OCI-LY1 (cell line): Measurements from ENCODE around the gene MED31.

ENCODE experiments used
- H2AFZ ChIP-seq: fragments of 200-600 bp; sonication (generic), shearing (Covaris generic); 2 replicates; pipeline ENCODE4 v1.6.0; 2014; ENCODE audit warnings: antibody characterized with exemption, mild to moderate bottlenecking, low read length
- H3F3A ChIP-seq: fragments of 200-600 bp; sonication (generic), shearing (Covaris generic); 2 replicates; pipeline ENCODE4 v1.6.0; 2014; ENCODE audit warnings: mild to moderate bottlenecking, antibody characterized with exemption, low read length, moderate library complexity; ENCODE audit not compliant: insufficient read depth
- H3K27ac ChIP-seq: fragments of 200-600 bp; sonication (generic); 2 replicates; pipeline ENCODE4 v1.5.1; 2014; ENCODE audit warnings: low read length, mixed run types, mild to moderate bottlenecking, low read depth; ENCODE audit not compliant: poor library complexity, severe bottlenecking
- H3K27me3 ChIP-seq: fragments of 200-600 bp; sonication (generic); 2 replicates; pipeline ENCODE4 v1.6.0; 2014; ENCODE audit warnings: antibody characterized with exemption, mild to moderate bottlenecking, low read length, moderate library complexity; ENCODE audit not compliant: insufficient read depth
- H3K36me3 ChIP-seq: fragments of 200-600 bp; sonication (generic); 2 replicates; pipeline ENCODE4 v1.6.1; 2014; ENCODE audit warnings: mild to moderate bottlenecking, antibody characterized with exemption, low read length, moderate library complexity, mixed read lengths; ENCODE audit not compliant: insufficient read depth
- H3K4me1 ChIP-seq: fragments of 200-600 bp; sonication (generic); 2 replicates; pipeline ENCODE4 v1.5.1; 2014; ENCODE audit warnings: mild to moderate bottlenecking, low read length, moderate library complexity; ENCODE audit not compliant: insufficient read depth, severe bottlenecking
- H3K4me2 ChIP-seq: fragments of 200-600 bp; sonication (generic), shearing (Covaris generic); 2 replicates; pipeline ENCODE4 v1.6.1; 2014; ENCODE audit warnings: low read length
- H3K4me3 ChIP-seq: fragments of 200-600 bp; sonication (generic); 2 replicates; pipeline ENCODE4 v1.5.1; 2014; ENCODE audit warnings: low read length, low read depth, mild to moderate bottlenecking, mixed read lengths; ENCODE audit not compliant: poor library complexity, severe bottlenecking
- H3K79me2 ChIP-seq: fragments of 200-600 bp; shearing (Covaris generic); 2 replicates; pipeline ENCODE4 v1.6.1; 2016; ENCODE audit warnings: mixed run types, low read length, mixed read lengths; ENCODE audit not compliant: insufficient read depth
- H3K9ac ChIP-seq: fragments of 200-600 bp; sonication (generic), shearing (Covaris generic); 2 replicates; pipeline ENCODE4 v1.6.1; 2014; ENCODE audit warnings: mild to moderate bottlenecking, low read length, mixed read lengths
- H3K9me2 ChIP-seq: fragments of 200-600 bp; sonication (generic), shearing (Covaris generic); 2 replicates; pipeline ENCODE4 v1.6.1; 2014; ENCODE audit warnings: low read depth, mild to moderate bottlenecking, low read length, mixed read lengths
- H3K9me3 ChIP-seq: fragments of 200-600 bp; shearing (Covaris generic); 2 replicates; pipeline ENCODE4 v1.6.1; 2014; ENCODE audit warnings: low read length, mixed read lengths
- H4K20me1 ChIP-seq: fragments of 200-600 bp; sonication (generic), shearing (Covaris generic); 2 replicates; pipeline ENCODE4 v1.6.0; 2016; ENCODE audit warnings: mild to moderate bottlenecking, low read length; ENCODE audit not compliant: insufficient read depth
- EZH2 ChIP-seq: fragments of 200-600 bp; sonication (generic), shearing (Covaris generic); IDR thresholded peaks from 2 replicates; pipeline ENCODE4 v1.8.0; 2017; ENCODE audit warnings: borderline replicate concordance, mixed run types, mild to moderate bottlenecking, antibody characterized with exemption, low read length, moderate library complexity, mixed read lengths
- TF ChIP-seq, protein P1 (sequence below): fragments of 200-600 bp; sonication (generic), shearing (Covaris generic); IDR thresholded peaks from 2 replicates; pipeline ENCODE4 v1.5.1; 2017; ENCODE audit warnings: mild to moderate bottlenecking, antibody characterized with exemption, low read length, moderate library complexity, mixed read lengths

MED31 gene

DNA sequence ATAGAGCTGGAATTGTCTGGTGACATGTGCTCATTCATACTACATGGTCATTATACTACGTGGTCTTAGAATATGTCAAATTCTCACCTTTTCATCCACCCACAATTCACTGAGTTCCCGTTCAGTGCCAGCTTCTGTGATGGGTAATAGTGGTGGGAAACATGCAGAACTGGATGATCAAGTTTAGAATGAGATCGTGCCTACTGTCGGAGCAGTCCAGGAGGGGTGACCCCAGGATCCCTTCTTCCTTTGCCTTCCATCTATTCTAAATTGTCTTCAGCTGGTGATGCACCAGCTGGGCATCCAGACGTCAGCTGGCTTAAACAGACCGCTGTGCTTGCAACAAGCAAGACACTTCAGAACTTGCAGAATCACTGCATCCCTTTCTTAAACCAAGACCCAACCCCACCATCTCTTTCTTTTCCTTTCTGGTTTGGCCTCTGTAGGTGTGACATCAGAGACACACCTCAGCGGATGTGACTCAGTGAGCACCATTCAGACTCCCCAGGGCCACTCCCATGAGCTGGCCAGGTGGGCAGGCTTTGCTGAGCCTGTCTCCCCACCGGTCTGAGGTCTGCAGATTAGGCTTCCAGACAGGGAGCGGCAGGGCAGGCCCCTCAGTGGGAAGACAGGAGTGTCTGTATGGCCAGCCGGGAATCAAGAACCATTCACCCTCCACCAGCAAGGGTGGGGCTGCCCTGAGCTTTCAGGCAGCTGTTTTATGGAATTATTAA is 18.2 kb upstream of the MED31 start:
- no peaks in the 10 kb centered on the region for H3K4me1 ChIP-seq
- H3K27ac ChIP-seq = no peak overlapping the region
- H3K9ac ChIP-seq = no peak overlapping the region
- H3K27me3 ChIP-seq = no peaks in the 10 kb centered on the region
- H3K9me2 ChIP-seq = no peaks in the 10 kb centered on the region
- H2AFZ ChIP-seq = no peak overlapping the region
- H3K9me3 ChIP-seq = no peaks in the 10 kb centered on the region
- no peaks in the 10 kb centered on the region for H3K79me2 ChIP-seq
- no peaks in the 10 kb centered on the region for H3F3A ChIP-seq
- no peak overlapping the region for H3K4me3 ChIP-seq
- H3K4me2 ChIP-seq = no peak overlapping the region
- 0 out of 2 replicates have a peak, but pooled peaks cover 4% of the 10 kb centered on the region for H3K36me3 ChIP-seq
- H4K20me1 ChIP-seq = no peaks in the 10 kb centered on the region
- TF ChIP-seq, protein P1, sequence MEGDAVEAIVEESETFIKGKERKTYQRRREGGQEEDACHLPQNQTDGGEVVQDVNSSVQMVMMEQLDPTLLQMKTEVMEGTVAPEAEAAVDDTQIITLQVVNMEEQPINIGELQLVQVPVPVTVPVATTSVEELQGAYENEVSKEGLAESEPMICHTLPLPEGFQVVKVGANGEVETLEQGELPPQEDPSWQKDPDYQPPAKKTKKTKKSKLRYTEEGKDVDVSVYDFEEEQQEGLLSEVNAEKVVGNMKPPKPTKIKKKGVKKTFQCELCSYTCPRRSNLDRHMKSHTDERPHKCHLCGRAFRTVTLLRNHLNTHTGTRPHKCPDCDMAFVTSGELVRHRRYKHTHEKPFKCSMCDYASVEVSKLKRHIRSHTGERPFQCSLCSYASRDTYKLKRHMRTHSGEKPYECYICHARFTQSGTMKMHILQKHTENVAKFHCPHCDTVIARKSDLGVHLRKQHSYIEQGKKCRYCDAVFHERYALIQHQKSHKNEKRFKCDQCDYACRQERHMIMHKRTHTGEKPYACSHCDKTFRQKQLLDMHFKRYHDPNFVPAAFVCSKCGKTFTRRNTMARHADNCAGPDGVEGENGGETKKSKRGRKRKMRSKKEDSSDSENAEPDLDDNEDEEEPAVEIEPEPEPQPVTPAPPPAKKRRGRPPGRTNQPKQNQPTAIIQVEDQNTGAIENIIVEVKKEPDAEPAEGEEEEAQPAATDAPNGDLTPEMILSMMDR = no peak
- TF ChIP-seq EZH2 = no peak

DNA sequence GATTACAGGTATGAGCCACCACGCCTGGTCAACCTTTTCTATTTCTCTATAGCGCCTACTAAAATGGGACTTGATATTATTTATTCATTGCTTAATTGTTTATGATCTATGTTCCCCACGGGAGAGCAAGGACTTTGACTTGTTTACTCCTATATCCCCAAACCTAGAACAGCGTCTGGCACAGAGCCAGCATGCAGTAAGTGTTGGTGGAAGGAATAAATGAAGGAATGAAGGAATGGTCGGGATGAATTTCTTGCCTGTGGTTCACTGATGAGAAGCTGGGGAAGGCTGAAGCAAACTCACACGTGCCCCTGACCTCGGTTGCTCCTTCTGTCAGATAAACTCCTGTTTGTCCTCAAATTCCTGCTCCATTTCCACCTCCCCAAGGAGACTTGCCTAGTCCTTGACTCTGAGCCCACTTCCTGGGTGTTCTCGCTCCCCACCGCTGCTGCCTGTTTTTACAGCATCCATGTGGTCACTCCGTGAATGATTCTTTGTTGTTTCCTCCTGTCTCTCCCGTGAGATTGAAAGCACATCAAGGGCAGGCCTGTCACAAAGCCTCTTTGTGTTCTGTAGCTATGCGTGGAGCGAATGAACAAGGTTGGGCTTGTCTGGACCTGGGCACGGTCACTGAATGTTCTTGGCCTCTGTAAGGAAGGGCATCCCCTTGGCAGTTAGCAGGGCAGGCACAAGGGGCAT is 17.5 kb upstream of the MED31 start:
- Histone ChIP-seq H3K4me3 (no peak overlapping the region), H3K4me1 (no peaks in the 10 kb centered on the region), H3K36me3 (0 out of 2 replicates have a peak, but pooled peaks cover 4% of the 10 kb centered on the region), H3K27me3 (no peaks in the 10 kb centered on the region), H2AFZ (no peak overlapping the region), H3K9me2 (no peaks in the 10 kb centered on the region), H3K79me2 (no peaks in the 10 kb centered on the region), H3K9ac (no peak overlapping the region), H3K27ac (no peak overlapping the region), H3K4me2 (no peak overlapping the region), H4K20me1 (no peaks in the 10 kb centered on the region), H3K9me3 (no peaks in the 10 kb centered on the region), H3F3A (no peaks in the 10 kb centered on the region)
- TF ChIP-seq, protein P1 = no peak
- TF ChIP-seq EZH2 = no peak

DNA sequence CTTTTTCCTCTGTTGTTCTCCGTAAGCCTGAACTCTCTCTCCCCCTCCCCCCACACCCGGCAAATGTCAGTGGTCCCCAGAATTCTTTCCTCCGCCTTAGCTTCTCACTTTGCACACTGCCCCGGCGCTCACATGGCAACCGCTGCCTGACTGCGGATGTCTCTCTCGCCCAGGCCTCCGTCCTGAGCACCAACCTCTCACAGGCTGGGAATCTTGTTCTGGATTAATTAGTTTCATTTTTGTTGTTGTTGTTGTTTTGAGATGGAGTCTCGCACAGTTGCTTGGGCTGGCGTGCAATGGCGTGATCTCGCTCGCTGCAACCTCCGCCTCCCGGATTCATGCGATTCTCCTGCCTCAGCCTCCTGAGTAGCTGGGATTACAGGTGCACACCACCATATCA is 16.8 kb upstream of the MED31 start:
- Histone ChIP-seq H3K27me3 (no peaks in the 10 kb centered on the region), H4K20me1 (no peaks in the 10 kb centered on the region), H3F3A (no peaks in the 10 kb centered on the region), H3K9ac (no peak overlapping the region), H3K9me3 (no peaks in the 10 kb centered on the region), H3K36me3 (0 out of 2 replicates have a peak, but pooled peaks cover 4% of the 10 kb centered on the region), H3K27ac (no peak overlapping the region), H3K4me3 (no peak overlapping the region), H2AFZ (no peak overlapping the region), H3K9me2 (no peaks in the 10 kb centered on the region), H3K79me2 (no peaks in the 10 kb centered on the region), H3K4me1 (no peaks in the 10 kb centered on the region), H3K4me2 (no peak overlapping the region)
- TF ChIP-seq EZH2 = no peak
- TF ChIP-seq, protein P1 = no peak
